WTC11 (cell line): ENCODE data around the gene DAB2. TPM values are rescaled to one million over a fixed set of nuclear protein-coding genes. Genes with fewer than 3 reads are reported as not detected.

Experiments used
- ATAC-seq: fragments of 200-7000 bp; cut with Tn5 transposase; 2 replicates; pipeline ENCODE4 v1.10.0; 2021; ENCODE audit warnings: mild to moderate bottlenecking, moderate library complexity
- CTCF ChIA-PET: fragments of 300-600 bp; sonication (Branson Sonifier 250); formaldehyde crosslinking; loops from one replicate; lab custom pipeline; 2021; ENCODE audit warnings: antibody characterized with exemption; lab: Charles Lee
- POLR2A ChIA-PET: fragments of 350-600 bp; sonication (Branson Sonifier 250); formaldehyde crosslinking; loops from one replicate; lab custom pipeline; 2021; ENCODE audit warnings: antibody characterized with exemption; lab: Charles Lee
- DNase-seq: peaks from one replicate; pipeline ENCODE4 v3.0.0; 2021; ENCODE audit warnings: low spot score
- H3K27ac Mint-ChIP-seq: 2 replicates; pipeline ENCODE4 v1.8.0; 2021; ENCODE audit warnings: mixed read lengths
- H3K27me3 Mint-ChIP-seq: 2 replicates; pipeline ENCODE4 v1.8.0; 2021; ENCODE audit warnings: low read depth, mild to moderate bottlenecking, moderate library complexity, mixed read lengths
- H3K36me3 Mint-ChIP-seq: 2 replicates; pipeline ENCODE4 v1.8.0; 2021; ENCODE audit warnings: mixed read lengths
- H3K4me1 Mint-ChIP-seq: 2 replicates; pipeline ENCODE4 v1.8.0; 2022; ENCODE audit warnings: mixed read lengths
- H3K4me3 Mint-ChIP-seq: 2 replicates; pipeline ENCODE4 v1.8.0; 2021; ENCODE audit warnings: mild to moderate bottlenecking, moderate library complexity, mixed read lengths
- H3K9me3 Mint-ChIP-seq: 2 replicates; pipeline ENCODE4 v1.8.0; 2021; ENCODE audit warnings: mixed read lengths
- ARID4B ChIP-seq: sonication (generic); formaldehyde crosslinking; IDR thresholded peaks from 2 replicates; pipeline ENCODE4 v1.8.0; 2023; ENCODE audit warnings: missing genetic modification reagents, mild to moderate bottlenecking, borderline replicate concordance
- CREB1 ChIP-seq: sonication (generic); formaldehyde crosslinking; IDR thresholded peaks from 2 replicates; pipeline ENCODE4 v1.8.0; 2023; ENCODE audit warnings: mild to moderate bottlenecking, missing genetic modification reagents
- E2F5 ChIP-seq: sonication (generic); formaldehyde crosslinking; IDR thresholded peaks from 2 replicates; pipeline ENCODE4 v1.8.1; 2022; ENCODE audit warnings: mild to moderate bottlenecking, moderate library complexity, missing genetic modification reagents
- JUN ChIP-seq: sonication (generic); formaldehyde crosslinking; IDR thresholded peaks from 2 replicates; pipeline ENCODE4 v1.8.0; 2023; ENCODE audit warnings: mild to moderate bottlenecking, missing genetic modification reagents
- NFE2L1 ChIP-seq: sonication (generic); formaldehyde crosslinking; IDR thresholded peaks from 2 replicates; pipeline ENCODE4 v1.8.1; 2023; ENCODE audit warnings: missing genetic modification reagents
- NFYB ChIP-seq: sonication (generic); formaldehyde crosslinking; conservative IDR thresholded peaks from 2 replicates; pipeline ENCODE4 v1.8.0; 2022; ENCODE audit warnings: low read depth, missing genetic modification reagents
- ZNF121 ChIP-seq: sonication (generic); formaldehyde crosslinking; IDR thresholded peaks from 2 replicates; pipeline ENCODE4 v1.8.0; 2023; ENCODE audit warnings: missing genetic modification reagents
- ZNF138 ChIP-seq: sonication (generic); formaldehyde crosslinking; conservative IDR thresholded peaks from 2 replicates; pipeline ENCODE4 v1.8.1; 2022; ENCODE audit warnings: mild to moderate bottlenecking, moderate library complexity, missing genetic modification reagents
- ZNF263 ChIP-seq: sonication (generic); formaldehyde crosslinking; IDR thresholded peaks from 2 replicates; pipeline ENCODE4 v1.8.1; 2022; ENCODE audit warnings: low read depth, mild to moderate bottlenecking, moderate library complexity, missing genetic modification reagents
- ZNF281 ChIP-seq: sonication (generic); formaldehyde crosslinking; IDR thresholded peaks from 2 replicates; pipeline ENCODE4 v1.8.0; 2023; ENCODE audit warnings: mild to moderate bottlenecking, missing genetic modification reagents
- ZNF396 ChIP-seq: fragments of 250-450 bp; sonication (Bioruptor Pico); IDR thresholded peaks from 2 replicates; pipeline ENCODE4 v1.8.0; 2021; ENCODE audit warnings: mild to moderate bottlenecking, moderate library complexity, borderline replicate concordance
- ZNF416 ChIP-seq: fragments of 250-450 bp; sonication (Bioruptor Pico); IDR thresholded peaks from 2 replicates; pipeline ENCODE4 v1.9.0; 2021; ENCODE audit warnings: mild to moderate bottlenecking, inconsistent platforms
- ZNF671 ChIP-seq: fragments of 250-450 bp; sonication (Bioruptor Pico); IDR thresholded peaks from 2 replicates; pipeline ENCODE4 v1.8.0; 2021; ENCODE audit warnings: mild to moderate bottlenecking
- total RNA-seq: library from RNA; stranded (reverse); gene quantifications from 3 replicates; pipeline ENCODE4 v1.2.3, GENCODE V29; 2021
- TF ChIP-seq, protein P1 (sequence below): fragments of 250-450 bp; sonication (Bioruptor Pico); IDR thresholded peaks from 2 replicates; pipeline ENCODE4 v1.9.0; 2021; ENCODE audit warnings: mild to moderate bottlenecking, borderline replicate concordance
- TF ChIP-seq, protein P2 (sequence below): sonication (generic); formaldehyde crosslinking; IDR thresholded peaks from 2 replicates; pipeline ENCODE4 v1.8.1; 2023; ENCODE audit warnings: mild to moderate bottlenecking, missing genetic modification reagents, moderate library complexity
- TF ChIP-seq, protein P3 (sequence below): sonication (generic); formaldehyde crosslinking; IDR thresholded peaks from 2 replicates; pipeline ENCODE4 v1.8.1; 2022; ENCODE audit warnings: mild to moderate bottlenecking, missing genetic modification reagents, moderate library complexity, borderline replicate concordance
- TF ChIP-seq, protein P4 (sequence below): sonication (generic); formaldehyde crosslinking; IDR thresholded peaks from 2 replicates; pipeline ENCODE4 v1.8.1; 2022; ENCODE audit warnings: missing genetic modification reagents, borderline replicate concordance

Gene DAB2
- total RNA-seq, 1 experiment from 2014 or later, result 7.2 TPM

- ATAC-seq, result no peak
- no peak overlapping the region for H3K4me3 Mint-ChIP-seq
- TF ChIP-seq, protein P1, sequence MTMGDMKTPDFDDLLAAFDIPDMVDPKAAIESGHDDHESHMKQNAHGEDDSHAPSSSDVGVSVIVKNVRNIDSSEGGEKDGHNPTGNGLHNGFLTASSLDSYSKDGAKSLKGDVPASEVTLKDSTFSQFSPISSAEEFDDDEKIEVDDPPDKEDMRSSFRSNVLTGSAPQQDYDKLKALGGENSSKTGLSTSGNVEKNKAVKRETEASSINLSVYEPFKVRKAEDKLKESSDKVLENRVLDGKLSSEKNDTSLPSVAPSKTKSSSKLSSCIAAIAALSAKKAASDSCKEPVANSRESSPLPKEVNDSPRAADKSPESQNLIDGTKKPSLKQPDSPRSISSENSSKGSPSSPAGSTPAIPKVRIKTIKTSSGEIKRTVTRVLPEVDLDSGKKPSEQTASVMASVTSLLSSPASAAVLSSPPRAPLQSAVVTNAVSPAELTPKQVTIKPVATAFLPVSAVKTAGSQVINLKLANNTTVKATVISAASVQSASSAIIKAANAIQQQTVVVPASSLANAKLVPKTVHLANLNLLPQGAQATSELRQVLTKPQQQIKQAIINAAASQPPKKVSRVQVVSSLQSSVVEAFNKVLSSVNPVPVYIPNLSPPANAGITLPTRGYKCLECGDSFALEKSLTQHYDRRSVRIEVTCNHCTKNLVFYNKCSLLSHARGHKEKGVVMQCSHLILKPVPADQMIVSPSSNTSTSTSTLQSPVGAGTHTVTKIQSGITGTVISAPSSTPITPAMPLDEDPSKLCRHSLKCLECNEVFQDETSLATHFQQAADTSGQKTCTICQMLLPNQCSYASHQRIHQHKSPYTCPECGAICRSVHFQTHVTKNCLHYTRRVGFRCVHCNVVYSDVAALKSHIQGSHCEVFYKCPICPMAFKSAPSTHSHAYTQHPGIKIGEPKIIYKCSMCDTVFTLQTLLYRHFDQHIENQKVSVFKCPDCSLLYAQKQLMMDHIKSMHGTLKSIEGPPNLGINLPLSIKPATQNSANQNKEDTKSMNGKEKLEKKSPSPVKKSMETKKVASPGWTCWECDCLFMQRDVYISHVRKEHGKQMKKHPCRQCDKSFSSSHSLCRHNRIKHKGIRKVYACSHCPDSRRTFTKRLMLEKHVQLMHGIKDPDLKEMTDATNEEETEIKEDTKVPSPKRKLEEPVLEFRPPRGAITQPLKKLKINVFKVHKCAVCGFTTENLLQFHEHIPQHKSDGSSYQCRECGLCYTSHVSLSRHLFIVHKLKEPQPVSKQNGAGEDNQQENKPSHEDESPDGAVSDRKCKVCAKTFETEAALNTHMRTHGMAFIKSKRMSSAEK (CRISPR knock-in tag), result no peak
- TF ChIP-seq ZNF121 (CRISPR knock-in tag) (no peak), ZNF671 (CRISPR knock-in tag) (no peak), CREB1 (CRISPR knock-in tag) (no peak), ARID4B (CRISPR knock-in tag) (no peak)
- H3K27ac Mint-ChIP-seq, result no peak overlapping the region
- CTCF ChIA-PET, result interaction anchor here (1.3 to 2.7 kb wide), 2 partner anchors 16 to 143 kb away, joined by 8 to 15 read pairs; no protein-coding TSS in a partner anchor
- POLR2A ChIA-PET, result no interaction called here
- H3K4me1 Mint-ChIP-seq, result peaks cover 46% of the 10 kb centered on the region
- peaks cover 28% of the 10 kb centered on the region for H3K9me3 Mint-ChIP-seq
- H3K36me3 Mint-ChIP-seq, result peaks cover 14% of the 10 kb centered on the region
- H3K27me3 Mint-ChIP-seq, result peaks cover 6% of the 10 kb centered on the region
- no peak for DNase-seq
Observed at GRCh38 chr5:39360471-39361111, 64.2 kb downstream of the DAB2 start.

- Mint-ChIP-seq H3K4me3 (no peak overlapping the region), H3K36me3 (peaks cover 30% of the 10 kb centered on the region), H3K27ac (no peak overlapping the region), H3K9me3 (peaks cover 51% of the 10 kb centered on the region), H3K27me3 (peaks cover 16% of the 10 kb centered on the region), H3K4me1 (peaks cover 20% of the 10 kb centered on the region)
- CTCF ChIA-PET, result no interaction called here
- ATAC-seq (no peak), DNase-seq (no peak)
- POLR2A ChIA-PET, result no interaction called here
- TF ChIP-seq, protein P2, sequence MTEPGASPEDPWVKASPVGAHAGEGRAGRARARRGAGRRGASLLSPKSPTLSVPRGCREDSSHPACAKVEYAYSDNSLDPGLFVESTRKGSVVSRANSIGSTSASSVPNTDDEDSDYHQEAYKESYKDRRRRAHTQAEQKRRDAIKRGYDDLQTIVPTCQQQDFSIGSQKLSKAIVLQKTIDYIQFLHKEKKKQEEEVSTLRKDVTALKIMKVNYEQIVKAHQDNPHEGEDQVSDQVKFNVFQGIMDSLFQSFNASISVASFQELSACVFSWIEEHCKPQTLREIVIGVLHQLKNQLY (CRISPR knock-in tag), result no peak
- no peak for TF ChIP-seq E2F5 (CRISPR knock-in tag)
- TF ChIP-seq, protein P3, sequence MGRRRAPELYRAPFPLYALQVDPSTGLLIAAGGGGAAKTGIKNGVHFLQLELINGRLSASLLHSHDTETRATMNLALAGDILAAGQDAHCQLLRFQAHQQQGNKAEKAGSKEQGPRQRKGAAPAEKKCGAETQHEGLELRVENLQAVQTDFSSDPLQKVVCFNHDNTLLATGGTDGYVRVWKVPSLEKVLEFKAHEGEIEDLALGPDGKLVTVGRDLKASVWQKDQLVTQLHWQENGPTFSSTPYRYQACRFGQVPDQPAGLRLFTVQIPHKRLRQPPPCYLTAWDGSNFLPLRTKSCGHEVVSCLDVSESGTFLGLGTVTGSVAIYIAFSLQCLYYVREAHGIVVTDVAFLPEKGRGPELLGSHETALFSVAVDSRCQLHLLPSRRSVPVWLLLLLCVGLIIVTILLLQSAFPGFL (CRISPR knock-in tag), result no peak
- TF ChIP-seq, protein P4, sequence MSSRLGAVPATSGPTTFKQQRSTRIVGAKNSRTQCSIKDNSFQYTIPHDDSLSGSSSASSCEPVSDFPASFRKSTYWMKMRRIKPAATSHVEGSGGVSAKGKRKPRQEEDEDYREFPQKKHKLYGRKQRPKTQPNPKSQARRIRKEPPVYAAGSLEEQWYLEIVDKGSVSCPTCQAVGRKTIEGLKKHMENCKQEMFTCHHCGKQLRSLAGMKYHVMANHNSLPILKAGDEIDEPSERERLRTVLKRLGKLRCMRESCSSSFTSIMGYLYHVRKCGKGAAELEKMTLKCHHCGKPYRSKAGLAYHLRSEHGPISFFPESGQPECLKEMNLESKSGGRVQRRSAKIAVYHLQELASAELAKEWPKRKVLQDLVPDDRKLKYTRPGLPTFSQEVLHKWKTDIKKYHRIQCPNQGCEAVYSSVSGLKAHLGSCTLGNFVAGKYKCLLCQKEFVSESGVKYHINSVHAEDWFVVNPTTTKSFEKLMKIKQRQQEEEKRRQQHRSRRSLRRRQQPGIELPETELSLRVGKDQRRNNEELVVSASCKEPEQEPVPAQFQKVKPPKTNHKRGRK (CRISPR knock-in tag), result no peak
- TF ChIP-seq NFE2L1 (CRISPR knock-in tag), result no peak
- TF ChIP-seq ZNF416 (CRISPR knock-in tag), result no peak
- TF ChIP-seq JUN, result no peak
- no peak for TF ChIP-seq NFYB (CRISPR knock-in tag)
- TF ChIP-seq ZNF263 (CRISPR knock-in tag), result no peak
- no peak for TF ChIP-seq ZNF281 (CRISPR knock-in tag)
- TF ChIP-seq ZNF396 (CRISPR knock-in tag), result no peak
- TF ChIP-seq ZNF138, result no peak
Observed at GRCh38 chr5:39356263-39356662, 68.5 kb downstream of the DAB2 start.
